ENCODE measurements around the gene GABRA5.
"Not testable (repeated sequence)": the region's sequence is repeated elsewhere in the genome, so short reads cannot be mapped to it uniquely, and the experiment has no call there.

The GABRA5 gene

DNA sequence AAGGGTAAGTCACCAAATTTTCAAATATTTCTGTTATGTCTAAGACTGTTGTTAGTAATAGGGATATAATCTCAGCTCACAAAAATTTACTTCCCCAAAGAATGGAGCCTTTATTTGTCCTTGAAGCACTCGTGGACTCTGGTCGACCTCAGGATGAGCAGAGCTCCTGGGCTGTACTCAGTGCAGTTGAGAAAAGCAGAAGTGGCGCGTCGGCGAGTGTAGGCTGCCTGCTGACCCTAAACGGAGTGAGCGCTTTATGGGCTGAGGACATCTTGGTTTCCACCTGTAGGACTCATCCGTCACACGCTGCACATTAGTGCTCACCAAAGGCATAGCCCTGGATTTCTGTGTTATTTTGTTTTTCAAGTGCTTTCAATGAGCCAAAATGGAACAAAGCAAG is 11.0 kb downstream of the GABRA5 start:
- no peak for DNase-seq (ENCODE audit: low read depth)

DNA sequence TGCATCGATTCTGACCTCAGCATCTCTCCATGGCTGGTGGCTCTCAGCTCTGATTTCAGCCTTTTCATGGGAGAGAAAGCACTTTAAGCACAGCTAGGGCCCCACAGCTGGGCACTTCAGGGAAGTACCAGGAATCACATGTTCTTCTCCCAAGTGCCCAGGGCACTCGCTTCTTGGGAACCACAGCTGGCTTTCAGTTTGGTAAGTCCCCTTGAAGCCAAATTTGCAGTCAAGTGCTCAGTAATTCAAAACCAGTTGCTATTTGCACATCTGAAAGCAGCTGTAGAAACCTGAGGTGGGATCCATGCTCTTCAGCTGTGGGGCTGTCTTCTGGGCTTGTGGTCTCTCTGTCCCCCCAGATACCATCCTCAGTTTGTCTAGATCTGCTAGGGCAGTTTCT is 12.8 kb downstream of the GABRA5 start:
- no peak for DNase-seq (ENCODE audit: low read depth)

DNA sequence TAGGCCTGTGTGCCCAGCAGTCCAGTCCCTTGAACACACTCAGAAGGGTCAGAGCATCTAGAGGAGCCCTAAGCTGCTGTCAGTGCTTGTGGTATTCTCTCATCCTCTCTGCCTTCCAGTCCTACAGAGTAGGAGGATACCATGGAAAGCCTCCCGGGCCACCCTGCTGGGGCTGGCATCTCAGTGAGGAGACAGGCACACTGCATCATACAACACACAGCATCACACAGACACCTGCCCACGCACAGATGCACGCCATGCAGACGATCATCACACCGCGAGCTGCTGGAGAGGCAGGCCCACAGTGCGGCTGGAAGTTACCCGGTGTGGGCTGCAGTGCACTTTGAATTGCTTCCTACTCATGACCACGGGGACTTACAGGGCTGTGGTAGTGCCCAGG is 15.2 kb downstream of the GABRA5 start:
- no peak for DNase-seq (ENCODE audit: low read depth)

DNA sequence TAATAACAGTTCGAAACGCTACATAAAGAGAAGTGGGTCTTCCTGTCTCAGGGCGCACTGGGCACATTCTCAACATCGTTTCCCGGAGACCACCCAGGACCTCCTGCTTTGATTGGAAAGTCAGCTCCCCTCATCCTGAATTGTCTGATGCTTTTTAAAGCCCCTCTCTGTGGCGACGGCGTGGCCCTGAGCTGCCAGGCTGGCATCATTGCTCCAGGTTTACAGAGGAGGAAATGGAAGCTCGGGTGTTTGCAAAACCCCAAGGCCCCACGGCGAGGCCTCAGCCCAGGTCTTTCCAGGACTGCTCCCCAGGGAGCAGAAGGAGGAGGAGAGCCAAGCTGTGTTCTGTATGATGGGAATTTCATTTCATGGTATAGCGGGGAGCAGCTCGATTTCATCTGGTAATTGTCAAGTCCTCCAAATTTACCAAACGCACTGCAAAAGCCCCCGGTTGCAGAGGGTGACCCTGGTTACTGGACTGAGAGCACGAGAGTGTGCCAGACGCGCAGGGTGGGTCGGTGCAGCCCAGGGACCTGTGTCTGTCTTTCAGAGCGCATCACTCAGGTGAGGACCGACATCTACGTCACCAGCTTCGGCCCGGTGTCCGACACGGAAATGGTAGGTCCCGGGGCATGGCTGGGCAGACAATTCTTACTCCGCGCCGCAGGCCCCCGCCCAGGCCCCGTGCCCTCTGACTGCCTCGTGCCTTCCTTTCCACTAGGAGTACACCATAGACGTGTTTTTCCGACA is 15.9 kb downstream of the GABRA5 start:
- no peak for DNase-seq (ENCODE audit: low read depth)

DNA sequence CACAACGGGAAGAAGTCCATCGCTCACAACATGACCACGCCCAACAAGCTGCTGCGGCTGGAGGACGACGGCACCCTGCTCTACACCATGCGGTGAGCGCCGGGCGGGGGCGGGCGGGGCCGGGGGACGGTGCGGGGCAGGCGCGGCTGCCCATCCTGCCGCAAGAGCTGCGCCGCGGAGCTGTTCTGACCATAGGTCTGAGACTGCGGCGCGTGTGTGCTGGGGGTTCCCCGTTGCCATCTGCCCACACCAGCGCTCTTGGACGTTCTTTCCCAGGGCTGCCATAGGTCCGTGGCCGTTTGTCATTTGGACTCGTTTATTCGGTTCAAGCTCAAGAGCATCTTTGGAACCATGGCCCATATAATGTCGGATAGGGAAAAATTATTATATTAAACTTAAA is 16.6 kb downstream of the GABRA5 start:
- no peak for DNase-seq (ENCODE audit: low read depth)

DNA sequence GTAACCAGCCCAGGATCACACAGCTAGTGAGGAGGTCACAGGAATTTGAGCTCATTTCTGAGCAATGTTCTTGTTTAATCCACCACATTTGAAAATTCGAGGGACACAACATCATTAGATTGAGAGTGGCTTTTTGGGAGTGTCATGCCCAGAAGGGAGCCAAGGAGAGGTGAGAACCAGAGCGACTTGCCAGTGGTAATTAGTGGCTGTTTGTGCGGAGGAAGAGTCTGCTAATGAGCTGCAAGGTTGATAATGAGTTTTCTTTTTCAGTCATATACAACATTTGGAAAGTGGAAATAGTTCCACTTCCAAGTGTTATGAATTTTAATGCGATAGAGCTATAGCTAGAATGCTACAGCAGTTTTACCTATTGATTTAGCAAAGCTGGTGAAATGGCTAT is 19.7 kb downstream of the GABRA5 start:
- no peak for DNase-seq (ENCODE audit: low read depth)

DNA sequence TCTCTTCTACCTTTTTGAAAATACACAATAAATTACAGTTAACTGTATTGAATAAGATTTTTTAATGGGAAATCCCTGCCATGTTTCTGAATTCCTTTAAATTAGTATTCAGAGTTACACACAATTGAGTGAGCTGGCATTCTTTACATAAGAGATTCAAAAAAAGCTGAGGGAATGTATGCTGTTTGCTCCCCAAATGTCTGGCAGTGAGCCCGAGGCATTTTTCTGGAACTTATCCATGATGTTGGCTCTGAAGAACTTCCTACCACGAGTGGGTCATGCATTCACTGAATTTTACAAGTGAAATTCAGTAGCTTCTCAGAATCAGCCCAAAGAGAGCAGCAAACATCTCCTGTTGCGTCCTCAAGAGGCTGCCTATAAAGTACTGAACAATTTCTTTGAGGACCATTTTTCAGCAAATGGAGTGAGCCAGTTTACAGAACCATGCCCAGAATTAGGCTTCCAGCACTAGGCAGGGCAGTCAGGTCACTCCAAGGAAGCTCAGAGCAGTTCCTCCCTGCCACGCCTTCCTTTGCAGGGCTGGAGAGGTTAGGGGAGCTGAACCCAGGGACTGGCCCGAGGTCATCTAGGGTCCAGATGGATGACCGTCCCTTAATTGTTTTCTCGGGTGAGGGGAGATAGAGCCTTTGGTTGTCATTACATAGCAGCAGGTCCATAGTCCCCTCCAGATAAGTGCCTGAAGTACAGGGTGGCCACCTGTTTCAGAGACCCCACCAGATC is 21.2 kb downstream of the GABRA5 start:
- no peak for DNase-seq (ENCODE audit: low read depth)

DNA sequence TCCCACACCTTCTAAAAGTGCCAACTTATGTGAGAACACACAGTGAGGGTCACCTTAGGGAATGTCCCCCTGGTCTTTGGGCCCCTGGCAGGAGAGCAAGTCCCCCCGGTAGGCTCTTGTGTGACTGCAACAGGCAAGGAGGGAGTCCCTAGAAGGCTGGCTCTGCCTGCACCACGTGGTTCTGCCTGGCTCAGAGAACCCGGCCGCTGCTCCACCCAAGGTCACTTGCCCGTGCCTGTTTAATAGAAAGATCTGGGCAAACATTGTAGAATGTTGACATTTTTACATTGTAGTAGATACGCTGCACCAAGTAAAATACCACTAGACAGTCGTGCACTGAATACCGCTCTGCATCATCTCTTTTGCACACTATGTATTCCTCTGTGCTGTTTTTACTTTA is 21.9 kb downstream of the GABRA5 start:
- DNase-seq (ENCODE audit: low read depth), result no peak

DNA sequence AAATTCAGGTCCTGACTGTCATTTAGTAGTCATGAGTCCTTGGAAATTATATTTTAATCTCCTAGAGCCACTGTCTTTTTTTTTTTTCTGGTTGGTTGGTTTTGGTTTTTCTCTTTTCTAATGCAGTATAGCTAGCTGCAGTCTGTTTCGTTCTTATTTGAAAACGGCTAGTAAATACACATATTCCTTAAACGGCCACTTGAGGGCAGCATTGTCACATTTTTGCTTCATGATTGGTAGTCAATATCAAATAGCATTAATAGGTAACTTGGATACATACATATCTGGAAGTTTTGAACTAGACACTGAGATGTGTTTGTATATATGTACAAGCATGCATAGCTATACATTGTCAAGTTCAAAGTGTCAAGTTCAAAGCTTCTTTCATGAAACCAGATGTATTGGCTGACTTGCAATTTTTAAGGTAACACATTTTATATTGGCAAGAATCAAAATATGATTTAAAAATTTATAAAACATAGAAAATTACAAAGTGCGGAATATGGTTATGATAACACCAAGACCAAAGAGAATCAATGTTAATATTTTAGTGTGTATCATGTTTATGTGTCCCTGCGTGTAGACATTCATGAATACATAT is 22.5 kb downstream of the GABRA5 start:
- DNase-seq (ENCODE audit: low read depth), result peak; percentile 67

DNA sequence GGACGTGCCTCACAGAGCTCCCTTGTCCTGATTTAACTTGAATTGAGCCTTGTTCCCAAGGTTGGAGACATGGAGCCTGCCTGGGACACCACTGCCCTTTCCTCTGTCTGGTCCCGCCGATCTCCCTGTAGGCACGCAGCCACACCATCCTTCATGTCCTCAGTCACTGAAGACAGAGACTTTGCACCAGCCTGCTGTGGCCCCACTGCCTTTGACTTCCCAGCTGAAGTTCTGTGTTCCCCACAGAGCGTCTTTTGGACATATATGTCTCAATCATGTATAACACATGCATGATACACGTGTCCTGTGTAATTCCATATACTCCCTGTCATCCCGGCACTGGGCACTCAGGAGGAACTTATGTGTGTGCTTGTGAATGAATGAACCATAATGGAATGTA is 23.6 kb downstream of the GABRA5 start:
- DNase-seq (ENCODE audit: low read depth), result no peak

DNA sequence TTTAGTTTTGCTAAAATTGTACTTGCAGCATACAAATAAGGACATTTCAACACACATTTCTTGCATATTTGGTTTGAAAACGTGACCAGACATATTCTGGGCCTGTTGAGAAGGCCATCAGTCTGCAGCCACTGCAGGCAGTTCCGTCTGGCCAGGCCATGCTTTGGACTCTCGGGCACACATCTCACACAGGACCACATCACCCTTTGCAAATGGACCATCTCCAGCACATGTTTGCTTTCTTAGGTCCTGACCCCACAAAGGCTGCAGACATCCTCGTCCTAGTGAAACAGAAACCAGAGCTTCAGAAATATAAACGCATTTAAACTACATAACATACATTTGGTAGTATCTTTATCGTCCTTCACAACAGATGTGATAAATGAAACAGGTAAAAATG is 24.1 kb downstream of the GABRA5 start:
- no peak for DNase-seq (ENCODE audit: low read depth)

DNA sequence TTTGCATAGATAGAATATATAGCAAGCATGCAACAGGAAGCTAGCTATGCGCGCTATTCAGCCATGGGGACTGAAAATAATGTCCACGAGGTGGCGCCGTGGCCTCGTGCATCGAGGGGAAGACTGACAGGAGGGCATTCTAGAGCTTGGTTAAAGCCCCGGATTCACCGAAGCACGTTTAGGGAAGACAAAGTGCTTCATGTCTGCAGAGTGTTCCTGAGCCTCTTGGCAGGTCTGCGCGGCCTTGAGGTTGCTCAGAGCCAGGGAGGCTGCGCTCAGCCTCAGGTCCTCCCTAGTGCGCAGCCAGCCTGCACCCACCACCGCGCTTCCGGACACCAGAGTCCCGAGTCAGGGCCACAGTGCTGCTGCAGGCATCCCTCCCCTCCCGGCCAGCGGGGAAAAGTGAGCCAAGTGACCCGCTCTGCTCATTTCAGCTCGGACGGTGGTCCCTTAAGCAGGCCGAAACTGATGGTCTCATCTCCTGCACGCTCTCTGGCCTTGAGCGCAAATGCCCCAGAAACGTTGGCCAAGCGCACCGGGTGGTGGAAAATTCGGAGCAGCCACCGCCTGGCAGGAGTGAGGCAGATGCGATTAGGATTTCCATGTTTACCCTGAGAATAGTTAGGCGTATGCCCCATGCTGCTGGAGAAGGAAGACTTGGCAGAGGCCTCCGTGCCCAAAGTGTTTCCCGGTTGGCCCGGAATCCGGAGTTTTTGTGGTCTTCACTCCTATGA is 24.8 kb downstream of the GABRA5 start:
- DNase-seq (ENCODE audit: low read depth), result peak; percentile 74

DNA sequence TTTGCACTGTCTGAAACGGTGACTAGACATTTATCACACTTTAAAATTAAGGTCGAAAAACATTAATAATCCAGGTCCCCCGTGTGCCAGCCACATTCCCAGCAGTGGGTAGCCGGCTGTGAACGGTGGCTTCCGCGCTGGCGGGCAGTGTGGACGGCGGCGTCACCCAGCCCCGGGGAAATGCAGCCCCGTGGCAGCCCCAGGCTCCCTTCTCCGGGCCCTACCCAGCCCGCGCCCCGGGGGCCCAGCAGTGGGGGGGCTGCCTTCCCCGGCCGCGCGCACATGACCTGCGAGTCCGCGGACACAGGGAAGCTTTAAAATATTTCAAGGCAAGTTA is 25.3 kb downstream of the GABRA5 start:
- DNase-seq (ENCODE audit: low read depth), result no peak

DNA sequence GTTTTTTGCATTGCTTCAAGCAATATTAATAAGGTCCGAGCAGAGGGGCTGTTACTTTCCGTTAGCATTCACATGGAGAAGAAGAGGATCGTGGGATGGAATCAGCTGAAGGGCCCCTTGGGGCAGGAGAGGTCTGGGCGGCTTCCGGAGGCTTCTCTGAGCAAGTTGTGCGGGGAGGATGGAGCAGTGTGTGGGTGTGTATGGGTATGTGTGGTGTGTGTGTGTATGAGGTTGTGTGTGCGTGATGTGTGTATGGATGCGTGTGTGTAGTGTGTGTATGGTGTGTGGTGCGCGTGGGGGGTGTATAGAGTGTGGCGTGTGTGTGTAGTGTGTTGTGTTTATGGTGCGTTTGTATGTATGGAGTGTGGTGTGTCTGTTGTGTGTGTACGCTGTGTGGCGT is 25.8 kb downstream of the GABRA5 start:
- DNase-seq (ENCODE audit: low read depth), result no peak

DNA sequence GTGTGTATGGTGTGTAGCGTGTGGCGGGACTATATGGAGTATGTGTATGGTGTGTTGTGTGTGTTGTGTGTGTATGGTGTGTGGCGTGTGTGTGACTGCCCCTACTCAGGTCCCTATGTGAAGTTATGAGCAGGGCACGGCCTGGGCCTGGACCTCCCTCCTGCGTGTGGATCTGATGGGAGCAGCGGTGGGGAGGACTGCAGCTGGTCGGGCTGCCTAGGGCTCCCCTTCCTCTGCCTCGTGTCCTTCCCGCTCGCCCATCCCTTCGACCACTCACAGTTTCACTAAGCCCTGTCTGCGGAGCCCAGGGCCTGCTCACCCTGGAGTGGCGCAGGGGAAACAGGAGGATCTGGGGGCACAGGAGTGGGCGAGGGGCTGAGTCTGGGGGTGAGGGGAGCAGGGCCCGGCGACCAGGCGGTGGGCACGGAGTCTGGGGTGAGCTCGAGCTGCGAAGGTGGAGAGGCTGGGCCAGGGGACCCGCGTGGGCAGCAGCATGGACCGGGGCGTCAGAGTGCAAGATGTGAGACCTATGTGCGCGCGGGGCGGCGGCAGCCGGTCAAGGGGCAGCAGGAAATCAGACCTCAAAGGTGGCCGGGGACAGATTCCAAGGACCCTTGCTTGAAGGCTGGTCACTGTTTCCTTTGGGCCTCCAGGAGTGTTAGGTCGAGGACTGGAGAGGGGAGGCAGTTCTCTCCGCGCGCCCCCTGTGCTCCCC is 26.6 kb downstream of the GABRA5 start:
- no peak for DNase-seq (ENCODE audit: low read depth)

DNA sequence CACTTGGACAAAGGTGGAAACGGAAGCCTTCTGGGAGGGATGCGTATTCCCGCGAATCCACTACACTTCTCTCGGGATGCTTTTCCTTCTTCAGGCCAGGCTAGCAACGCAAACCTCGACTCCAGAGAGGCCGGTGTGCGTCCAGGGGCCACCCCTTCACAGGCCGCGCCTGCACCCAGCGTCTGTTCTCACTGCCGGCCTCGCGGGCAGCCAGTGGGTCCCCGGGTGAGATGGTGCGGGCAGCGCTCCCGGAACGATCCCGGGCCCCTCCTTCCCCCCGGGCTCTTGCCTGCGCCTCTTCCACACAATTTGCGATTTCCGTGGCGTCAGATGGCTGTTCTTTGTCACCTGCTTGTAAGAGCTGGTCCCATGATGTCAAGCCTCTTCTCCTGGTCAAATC is 27.3 kb downstream of the GABRA5 start:
- DNase-seq (ENCODE audit: low read depth), result no peak

DNA sequence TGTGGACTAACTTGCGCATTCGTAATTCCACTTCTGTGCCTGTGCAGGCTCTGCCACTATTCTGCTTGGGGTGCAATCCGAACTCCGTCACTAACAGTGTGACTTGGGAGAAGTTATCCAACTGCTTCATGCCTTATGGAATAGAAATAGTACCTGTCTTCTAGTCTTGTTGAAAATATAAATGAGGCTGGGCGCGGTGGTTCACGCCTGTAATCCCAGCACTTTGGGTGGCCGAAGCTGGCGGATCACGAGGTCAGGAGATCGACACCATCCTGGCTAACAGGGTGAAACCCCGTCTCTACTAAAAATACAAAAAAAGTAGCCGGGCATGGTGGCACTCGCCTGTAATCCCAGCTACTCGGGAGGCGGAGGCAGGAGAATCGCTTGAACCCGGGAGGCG is 28.5 kb downstream of the GABRA5 start:
- not testable (repeated sequence) for DNase-seq (ENCODE audit: low read depth)

DNA sequence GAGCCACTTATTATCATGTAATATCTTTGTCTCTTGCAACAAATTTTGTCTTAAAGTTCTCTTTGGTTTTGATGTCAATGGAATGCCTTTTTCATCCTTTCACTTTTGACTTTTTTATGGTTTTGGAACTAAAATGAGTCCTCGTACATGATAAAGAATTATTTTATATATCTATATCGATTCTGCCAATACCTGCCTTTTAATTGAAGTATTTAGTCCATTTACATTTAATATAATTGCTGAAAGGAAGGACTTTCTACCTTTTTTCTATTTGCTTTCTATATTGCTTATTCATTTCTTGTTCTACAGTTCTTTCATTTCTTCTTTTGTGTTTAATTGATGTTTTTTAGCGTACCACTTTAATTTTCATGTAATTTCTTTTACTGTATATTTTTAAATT is 32.8 kb downstream of the GABRA5 start:
- no peak for DNase-seq (ENCODE audit: low read depth)

DNA sequence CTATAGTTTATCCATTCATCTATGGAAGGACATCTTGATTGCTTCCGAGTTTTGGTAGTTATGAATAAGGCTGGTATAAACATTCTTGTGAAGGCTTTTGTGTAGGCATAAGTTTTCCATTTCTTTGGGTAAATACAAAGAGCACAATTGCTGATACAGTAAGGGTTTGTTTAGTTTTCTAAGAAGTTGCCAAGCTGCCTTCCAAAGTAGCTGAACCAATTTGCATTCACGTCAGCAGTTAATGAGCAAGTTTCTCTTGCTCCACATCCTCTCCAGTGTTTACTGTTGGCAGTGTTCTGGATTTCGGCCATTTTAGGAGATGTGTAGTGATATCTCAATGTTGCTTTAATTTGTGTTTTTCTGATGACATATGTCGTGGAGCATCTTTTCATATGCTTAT is 34.2 kb downstream of the GABRA5 start:
- DNase-seq (ENCODE audit: low read depth), result no peak

DNA sequence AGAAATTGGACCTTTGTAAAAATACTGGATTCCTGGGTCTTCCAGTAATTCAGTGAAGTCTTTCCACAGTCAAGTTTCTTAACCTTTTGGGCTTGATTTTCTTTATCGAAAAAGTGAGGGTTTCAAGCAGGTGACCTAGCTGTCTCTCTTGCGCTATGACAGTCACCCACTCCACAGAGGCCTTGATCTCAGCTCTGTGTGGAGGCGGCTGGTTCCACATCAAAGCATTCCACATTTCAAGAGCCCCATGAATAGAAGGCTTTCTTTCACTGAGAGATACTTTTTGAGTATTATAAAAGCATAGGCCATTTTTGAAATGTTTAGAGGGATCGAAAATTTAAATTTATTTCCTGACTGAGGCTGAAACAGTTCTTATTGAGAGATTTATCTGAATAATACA is 43.9 kb downstream of the GABRA5 start:
- no peak for DNase-seq (ENCODE audit: low read depth)

DNA sequence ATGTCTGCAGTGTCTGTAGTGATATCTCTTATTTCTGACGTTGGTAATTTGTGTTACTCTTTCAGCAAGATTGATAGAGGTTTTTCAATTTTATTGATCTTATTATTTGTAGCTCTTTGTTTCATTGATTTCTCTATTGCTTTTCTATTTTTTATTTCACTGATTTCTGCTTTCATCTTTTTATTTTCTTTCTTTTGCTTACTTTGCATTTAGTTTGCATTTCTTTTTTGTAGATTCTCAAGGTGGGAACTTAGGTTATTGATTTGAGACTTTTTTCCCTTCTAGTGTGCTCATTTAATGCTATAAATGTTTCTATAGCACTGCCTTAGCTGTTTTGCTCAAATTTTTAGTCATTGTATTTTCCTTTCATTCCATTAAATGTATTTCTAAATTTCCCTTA is 54.6 kb downstream of the GABRA5 start:
- no peak for DNase-seq (ENCODE audit: low read depth)

DNA sequence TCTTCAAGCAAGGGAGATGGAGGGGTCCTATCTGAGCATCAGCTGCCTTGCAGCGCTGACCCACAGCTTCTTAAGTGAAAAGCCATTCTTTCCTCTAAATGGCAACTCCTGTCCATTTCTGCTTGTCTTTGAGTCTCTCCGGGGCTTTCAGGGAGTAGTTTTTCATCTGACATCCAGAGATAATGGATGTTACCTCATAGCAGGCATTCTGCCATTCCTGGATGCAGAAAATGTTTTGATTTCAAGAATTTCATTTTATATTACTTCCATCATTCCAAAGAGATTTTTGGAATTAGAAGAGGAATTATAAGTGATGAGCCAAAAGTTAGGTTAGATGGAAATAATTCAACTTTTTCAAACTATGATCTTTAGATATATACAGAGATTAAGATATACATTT is 59.2 kb downstream of the GABRA5 start:
- no peak for DNase-seq (ENCODE audit: low read depth)
